ENCODE results near the gene SYT8. TPM values are rescaled to one million over a fixed set of nuclear protein-coding genes. Genes with fewer than 3 reads are reported as not detected.
A peak's percentile ranks its signal among the peaks of the same experiment; 100 is the strongest.
"Not testable (repeated sequence)": the region's sequence is repeated elsewhere in the genome, so short reads cannot be mapped to it uniquely, and the experiment has no call there.

The SYT8 gene
- total RNA-seq, 5 donors from 2014 or later (not counting 1 experiment from before 2014, with no cell fraction given), result not detected

DNA sequence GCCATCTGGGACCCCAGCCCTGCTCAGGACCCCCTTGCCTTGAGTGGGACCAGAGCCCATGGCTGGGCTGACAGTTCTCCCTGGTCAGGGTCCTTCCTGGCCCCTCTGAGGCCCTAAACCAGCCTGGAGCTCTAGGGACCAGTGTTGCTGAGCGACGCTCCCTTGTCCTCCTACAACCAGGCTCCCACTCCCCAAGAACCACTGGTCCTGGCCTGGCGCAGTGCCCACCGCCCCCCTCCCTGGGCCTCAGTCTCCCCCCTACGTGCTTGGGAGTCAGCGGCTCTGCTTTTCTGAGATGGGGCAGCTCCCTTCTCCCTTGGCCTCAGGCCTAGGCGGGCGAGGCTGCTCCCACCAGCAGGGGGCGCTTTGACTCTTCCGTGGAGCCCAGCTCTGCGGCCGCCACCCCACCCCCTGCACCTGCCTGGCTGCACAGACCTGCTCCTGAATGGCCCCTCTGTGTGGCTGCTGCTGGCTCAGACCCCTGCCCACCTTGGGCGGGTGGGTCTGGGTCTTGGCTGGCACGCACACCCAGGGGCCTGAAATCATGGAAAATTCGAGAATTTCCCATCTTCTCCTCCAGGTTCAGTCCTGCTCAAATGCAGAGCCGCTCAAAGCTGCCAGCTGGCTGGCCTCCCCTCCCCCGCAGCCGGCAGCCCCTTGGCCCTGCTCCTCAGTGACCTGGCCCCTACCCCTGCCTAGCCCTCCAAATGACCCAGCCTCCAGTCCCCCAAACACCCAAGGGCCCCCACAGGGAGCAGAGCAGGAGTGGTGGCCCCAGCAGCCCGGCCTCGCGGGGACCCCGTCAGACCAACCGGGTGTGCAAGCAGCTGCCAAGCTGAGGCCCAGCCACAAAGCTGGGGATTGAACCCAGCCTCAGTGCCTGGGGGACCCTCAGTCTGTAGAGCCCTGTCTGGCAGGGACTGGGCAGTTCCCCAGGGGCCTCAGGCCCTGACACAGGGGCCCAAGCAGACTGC lies 47.8 kb downstream of the SYT8 start:
- no peaks in the 10 kb centered on the region for H3K27me3 ChIP-seq (replicated peaks in 1 of 2; ENCODE audit: control insufficient read depth in 2 of 2, extremely low read depth in 1 of 2, insufficient read depth in 2 of 2, low read length in 1 of 2)
- DNase-seq (peak; percentile 51 to 90 (median 74)), ATAC-seq (replicated peaks in 1 of 4) (peak; percentile 84 to 91 (median 86))
- H3K9me3 ChIP-seq, result no peaks in the 10 kb centered on the region
- Mint-ChIP-seq H3K27ac (peak overlapping the region; percentile 21 to 22), H3K36me3 (no peaks in the 10 kb centered on the region), H3K4me3 (no peak overlapping the region), H3K9me3 (no peaks in the 10 kb centered on the region), H3K27me3 (no peaks in the 10 kb centered on the region), H3K4me1 (peaks cover 12 to 28% (median 17%) of the 10 kb centered on the region in 3 donors)
- peaks cover 14 to 60% of the 10 kb centered on the region in 2 donors for H3K36me3 ChIP-seq (ENCODE audit: control insufficient read depth in 2 of 2, extremely low read depth in 1 of 2, insufficient read depth in 1 of 2, low read length in 1 of 2)
- H3K27ac ChIP-seq (ENCODE audit: low read length), result no peak overlapping the region
- 46% methylated on average over 22 of the region's 23 CpGs for WGBS (ENCODE audit: insufficient coverage)
- peaks cover 9 to 59% of the 10 kb centered on the region in 2 experiments for H3K4me1 ChIP-seq (ENCODE audit: control insufficient read depth in 1 of 2, extremely low read depth in 1 of 2, insufficient read depth in 2 of 2, low read length in 2 of 2)
- H3K4me3 ChIP-seq (ENCODE audit: control insufficient read depth in 1 of 2, extremely low read depth in 1 of 2, low read length in 1 of 2), result no peak overlapping the region
- ChIA-PET POLR2A (interaction anchor here in 1 of 2 donors (0.7 kb wide), 1 partner anchor 12 kb away, joined by 10 read pairs; no protein-coding TSS in a partner anchor), CTCF (interaction anchor here (0.6 to 1.7 kb wide), 12 partner anchors 10 to 269 kb away, joined by 3 to 9 read pairs (median 4); partner anchors contain the start of genes LSP1 (in 1 of the 2) and SYT8 (in 1 of the 2))

DNA sequence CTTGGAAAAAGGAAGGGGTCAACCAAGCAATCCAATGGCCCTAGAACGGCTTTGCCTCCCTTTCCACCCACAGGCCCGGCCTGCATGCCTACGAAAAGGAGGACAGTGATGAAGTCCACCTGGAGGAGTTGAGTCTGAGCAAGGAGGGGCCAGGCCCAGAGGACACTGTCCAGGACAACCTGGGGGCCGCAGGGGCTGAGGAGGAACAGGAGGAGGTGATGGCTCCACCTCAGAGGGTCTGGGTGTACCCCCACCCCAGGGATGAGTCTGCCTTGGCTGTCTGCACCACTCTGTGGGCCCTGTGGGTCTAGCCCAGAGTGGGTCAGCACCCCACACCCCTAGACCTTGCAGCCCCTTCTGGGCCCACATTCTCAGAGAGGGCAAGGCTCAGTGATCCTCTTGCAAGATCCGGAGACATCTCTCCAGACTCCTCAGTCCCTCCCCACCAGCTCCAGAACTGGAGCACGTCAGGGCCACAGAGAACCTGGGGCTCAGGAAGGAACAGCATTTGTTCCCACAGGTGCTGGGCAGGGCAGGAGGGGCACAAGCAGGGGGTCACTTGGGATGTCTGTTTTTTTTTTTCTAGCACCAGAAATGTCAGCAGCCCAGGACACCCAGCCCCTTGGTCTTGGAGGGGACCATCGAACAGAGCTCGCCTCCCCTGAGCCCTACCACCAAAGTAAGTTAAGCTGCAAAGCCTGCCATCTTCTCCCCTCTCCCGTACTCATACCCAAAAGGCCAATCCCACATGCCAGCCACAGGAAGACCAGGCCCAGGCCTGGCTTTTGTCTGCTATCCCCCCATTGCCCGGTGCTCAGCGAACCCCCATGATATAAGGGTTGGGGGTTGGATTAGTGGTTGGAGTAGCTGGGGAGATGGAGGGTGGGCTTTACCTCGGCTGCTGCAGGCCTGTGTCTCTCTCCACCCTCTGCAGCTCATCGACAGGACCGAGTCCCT lies 48.8 kb downstream of the SYT8 start:
- Mint-ChIP-seq H3K27me3 (no peaks in the 10 kb centered on the region), H3K4me3 (no peak overlapping the region), H3K36me3 (peaks cover 5% of the 10 kb centered on the region), H3K4me1 (peaks cover 17 to 34% (median 23%) of the 10 kb centered on the region in 3 donors), H3K9me3 (no peaks in the 10 kb centered on the region), H3K27ac (peak overlapping the region in 1 of 2 donors; percentile 47)
- ChIA-PET POLR2A (no interaction called here), CTCF (interaction anchor here (0.6 to 1.7 kb wide), 2 partner anchors 183 to 268 kb away, joined by 3 to 9 read pairs; no protein-coding TSS in a partner anchor)
- H3K4me3 ChIP-seq (ENCODE audit: control insufficient read depth in 1 of 2, extremely low read depth in 1 of 2, low read length in 1 of 2), result no peak overlapping the region
- H3K9me3 ChIP-seq, result no peaks in the 10 kb centered on the region
- 94% methylated on average over 6 of the region's 14 CpGs for WGBS (ENCODE audit: insufficient coverage)
- no peak for ATAC-seq (replicated peaks in 1 of 4)
- H3K4me1 ChIP-seq (ENCODE audit: control insufficient read depth in 1 of 2, extremely low read depth in 1 of 2, insufficient read depth in 2 of 2, low read length in 2 of 2), result peaks cover 14 to 61% of the 10 kb centered on the region in 2 experiments
- peak in 1 of 35 experiments; percentile 14 for DNase-seq
- no peak overlapping the region for H3K27ac ChIP-seq (ENCODE audit: low read length)
- peaks cover 21 to 65% of the 10 kb centered on the region in 2 donors for H3K36me3 ChIP-seq (ENCODE audit: control insufficient read depth in 2 of 2, extremely low read depth in 1 of 2, insufficient read depth in 1 of 2, low read length in 1 of 2)
- no peaks in the 10 kb centered on the region for H3K27me3 ChIP-seq (replicated peaks in 1 of 2; ENCODE audit: control insufficient read depth in 2 of 2, extremely low read depth in 1 of 2, insufficient read depth in 2 of 2, low read length in 1 of 2)

DNA sequence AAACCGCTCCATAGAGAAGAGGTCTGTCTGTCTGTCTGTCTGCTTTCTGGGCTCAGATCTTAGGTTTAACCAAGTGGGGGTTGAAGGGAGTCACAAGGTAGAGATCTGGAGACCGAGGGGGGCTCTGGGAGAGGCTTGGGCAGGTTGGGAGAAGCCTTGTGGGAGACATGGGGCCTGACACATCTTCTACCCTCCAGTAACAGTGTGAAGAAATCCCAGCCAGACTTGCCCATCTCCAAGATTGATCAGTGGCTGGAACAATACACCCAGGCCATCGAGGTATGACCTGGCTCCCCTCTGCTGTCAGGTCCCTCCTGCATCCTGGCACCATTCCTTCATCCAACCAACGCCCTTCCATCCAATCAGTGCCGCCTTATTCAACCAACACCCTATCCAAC lies 49.5 kb downstream of the SYT8 start:
- no peaks in the 10 kb centered on the region for H3K27me3 ChIP-seq (replicated peaks in 1 of 2; ENCODE audit: control insufficient read depth in 2 of 2, extremely low read depth in 1 of 2, insufficient read depth in 2 of 2, low read length in 1 of 2)
- no peaks in the 10 kb centered on the region for H3K27me3 Mint-ChIP-seq
- H3K9me3 ChIP-seq, result no peaks in the 10 kb centered on the region
- peaks cover 24 to 39% (median 28%) of the 10 kb centered on the region in 3 donors for H3K4me1 Mint-ChIP-seq
- H3K36me3 Mint-ChIP-seq, result peaks cover 8% of the 10 kb centered on the region
- H3K9me3 Mint-ChIP-seq, result no peaks in the 10 kb centered on the region
- H3K27ac ChIP-seq (ENCODE audit: low read length), result no peak overlapping the region
- H3K27ac Mint-ChIP-seq, result no peak overlapping the region
- H3K36me3 ChIP-seq (ENCODE audit: control insufficient read depth in 2 of 2, extremely low read depth in 1 of 2, insufficient read depth in 1 of 2, low read length in 1 of 2), result peaks cover 21 to 69% of the 10 kb centered on the region in 2 donors
- no peak overlapping the region for H3K4me3 Mint-ChIP-seq
- CTCF ChIA-PET, result no interaction called here
- ATAC-seq (replicated peaks in 1 of 4), result no peak
- no peak for DNase-seq
- POLR2A ChIA-PET, result no interaction called here
- H3K4me1 ChIP-seq (ENCODE audit: control insufficient read depth in 1 of 2, extremely low read depth in 1 of 2, insufficient read depth in 2 of 2, low read length in 2 of 2), result peaks cover 19 to 63% of the 10 kb centered on the region in 2 experiments
- WGBS (ENCODE audit: insufficient coverage), result 100% methylated on average over 3 of the region's 5 CpGs
- no peak overlapping the region for H3K4me3 ChIP-seq (ENCODE audit: control insufficient read depth in 1 of 2, extremely low read depth in 1 of 2, low read length in 1 of 2)

DNA sequence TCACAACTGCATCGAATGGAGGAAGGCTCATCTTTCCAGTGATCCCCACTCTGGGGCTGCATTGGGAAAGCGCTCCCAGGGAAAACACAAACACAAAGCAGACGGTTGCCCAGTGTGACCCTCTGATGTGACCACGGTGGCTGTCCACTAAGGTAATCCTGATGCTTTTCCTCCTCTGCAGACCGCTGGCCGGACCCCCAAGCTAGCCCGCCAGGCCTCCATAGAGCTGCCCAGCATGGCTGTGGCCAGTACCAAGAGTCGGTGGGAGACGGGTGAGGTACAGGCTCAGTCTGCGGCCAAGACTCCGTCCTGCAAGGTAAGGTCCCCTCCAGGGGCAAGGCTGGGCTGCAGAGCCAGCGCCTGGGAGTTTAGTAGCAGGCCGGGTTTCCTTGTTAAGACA lies 51.8 kb downstream of the SYT8 start:
- ATAC-seq (replicated peaks in 1 of 4); DNase-seq; H3K4me3 Mint-ChIP-seq; H3K27ac ChIP-seq (ENCODE audit: low read length); H3K4me3 ChIP-seq (ENCODE audit: control insufficient read depth in 1 of 2, extremely low read depth in 1 of 2, low read length in 1 of 2); H3K27me3 Mint-ChIP-seq; H3K9me3 ChIP-seq; H3K27me3 ChIP-seq (replicated peaks in 1 of 2; ENCODE audit: control insufficient read depth in 2 of 2, extremely low read depth in 1 of 2, insufficient read depth in 2 of 2, low read length in 1 of 2); POLR2A ChIA-PET; CTCF ChIA-PET; H3K9me3 Mint-ChIP-seq; H3K36me3 Mint-ChIP-seq: not testable (repeated sequence)
- Histone ChIP-seq H3K36me3 (ENCODE audit: control insufficient read depth in 2 of 2, extremely low read depth in 1 of 2, insufficient read depth in 1 of 2, low read length in 1 of 2) (peaks cover 21 to 58% of the 10 kb centered on the region in 2 donors), H3K4me1 (ENCODE audit: control insufficient read depth in 1 of 2, extremely low read depth in 1 of 2, insufficient read depth in 2 of 2, low read length in 2 of 2) (peaks cover 20 to 63% of the 10 kb centered on the region in 2 experiments)
- peaks cover 25 to 46% (median 43%) of the 10 kb centered on the region in 3 donors for H3K4me1 Mint-ChIP-seq
- 96% methylated on average over 12 of the region's 13 CpGs for WGBS (ENCODE audit: insufficient coverage)
- peak overlapping the region in 1 of 2 donors; percentile 20 for H3K27ac Mint-ChIP-seq

Other genes with a start within 250 kb of the SYT8 start
- not detected for gene KRTAP5-1, start 249.7 kb upstream of the SYT8 start, total RNA-seq
- not detected for gene KRTAP5-2, start 236.7 kb upstream of the SYT8 start, total RNA-seq
- gene KRTAP5-3, start 226.5 kb upstream of the SYT8 start, total RNA-seq, result not detected
- gene KRTAP5-4, start 212.9 kb upstream of the SYT8 start, total RNA-seq, result not detected
- gene KRTAP5-5, start 205.2 kb upstream of the SYT8 start, total RNA-seq, result not detected
- gene KRTAP5-6, start 137.8 kb upstream of the SYT8 start, total RNA-seq, result not detected
- 1 to 10 TPM in 4 of 5 donors, under 1 TPM in 1; 0.72 to 4.2 (median 1.8) TPM for gene IFITM10, start 84.4 kb upstream of the SYT8 start, total RNA-seq
- 100 to 1,000 TPM in 3 of 5 donors, 10 to 100 TPM in 2; 91.9 to 187 (median 163) TPM for gene CTSD, start 71.1 kb upstream of the SYT8 start, total RNA-seq
- under 1 TPM in 1 of 5 donors, not detected in 4; 0.39 TPM for gene TNNI2, start 4.0 kb downstream of the SYT8 start, total RNA-seq
- 100 to 1,000 TPM; 286 to 514 (median 375) TPM for gene LSP1, start 18.1 kb downstream of the SYT8 start, total RNA-seq
- under 1 TPM in 2 of 5 donors, not detected in 3; 0.10 to 0.12 TPM for gene PRR33, start 56.9 kb downstream of the SYT8 start, total RNA-seq
- 10 to 100 TPM; 15.9 to 22.1 (median 18.2) TPM for gene TNNT3, start 84.7 kb downstream of the SYT8 start, total RNA-seq
- gene MRPL23, start 112.3 kb downstream of the SYT8 start, total RNA-seq, result 10 to 100 TPM; 34.5 to 58.8 (median 37.8) TPM
- 1 to 10 TPM in 3 of 5 donors, not detected in 2; 1.7 to 2.3 (median 2.0) TPM for gene H19, start 162.9 kb downstream of the SYT8 start, total RNA-seq

All from T-cell (primary cell).